H1 (cell line): ENCODE measurements around the gene TMPRSS9. TPM values are rescaled to one million over a fixed set of nuclear protein-coding genes. Genes with fewer than 3 reads are reported as not detected.
A peak's percentile ranks its signal among the peaks of the same experiment; 100 is the strongest.

Source experiments
- CTCF ChIA-PET: fragments of 300-600 bp; sonication (Branson Sonifier 250); formaldehyde crosslinking; loops from one replicate; lab custom pipeline; 2021; ENCODE audit not compliant: partially characterized antibody; lab: Charles Lee
- POLR2A ChIA-PET: fragments of 300-600 bp; sonication (Branson Sonifier 250); formaldehyde crosslinking; loops from one replicate; lab custom pipeline; 2021; ENCODE audit warnings: inconsistent platforms; ENCODE audit not compliant: partially characterized antibody; lab: Charles Lee
- DNase-seq, 2 experiments: peaks; one replicate each; pipeline versions ENCODE4 v3.0.0 to v3.0.0-alpha.2; 2010 to 2022; ENCODE audit warnings: low spot score in 2 of 2, low read depth in 1 of 2, mixed read lengths in 1 of 2
- FAIRE-seq: peaks from 2 replicates; lab custom pipeline; 2011; peaks lifted over from hg19 to GRCh38; lab: Jason Lieb, UNC
- H2AFZ ChIP-seq: 2 replicates; pipeline ENCODE4 v1.8.1; 2012; ENCODE audit warnings: low read length, inconsistent platforms
- H2AK5ac ChIP-seq: 2 replicates; pipeline ENCODE4 v1.6.1; 2013; ENCODE audit warnings: low read depth, low read length
- H2BK120ac ChIP-seq: replicated peaks from 2 replicates; pipeline ENCODE3; 2013; ENCODE audit warnings: low read depth, low read length, inconsistent platforms
- H2BK12ac ChIP-seq: 2 replicates; pipeline ENCODE4 v1.6.1; 2013; ENCODE audit warnings: low read depth, low read length
- H2BK15ac ChIP-seq: 2 replicates; pipeline ENCODE4 v1.6.1; 2013; ENCODE audit warnings: low read length
- H2BK20ac ChIP-seq: 2 replicates; pipeline ENCODE4 v1.6.1; 2013; ENCODE audit warnings: low read length
- H2BK5ac ChIP-seq: 2 replicates; pipeline ENCODE4 v1.6.1; 2013; ENCODE audit warnings: low read depth, low read length
- H3K14ac ChIP-seq: 2 replicates; pipeline ENCODE4 v1.6.1; 2013; ENCODE audit warnings: inconsistent platforms; ENCODE audit not compliant: insufficient read length
- H3K18ac ChIP-seq: 2 replicates; pipeline ENCODE4 v1.6.1; 2013; ENCODE audit warnings: low read length; ENCODE audit errors: extremely low read depth
- H3K23ac ChIP-seq: 2 replicates; pipeline ENCODE4 v1.6.1; 2013; ENCODE audit warnings: inconsistent platforms; ENCODE audit not compliant: insufficient read length
- H3K23me2 ChIP-seq: 2 replicates; pipeline ENCODE4 v1.6.1; 2013; ENCODE audit warnings: low read depth, low read length
- H3K27ac ChIP-seq: 2 replicates; pipeline ENCODE4 v1.6.1; 2011; ENCODE audit warnings: low read depth, low read length, inconsistent platforms
- H3K27me3 ChIP-seq, 4 experiments: replicated peaks in 1 of 4; 1 replicate in 1 of 4; 2 replicates in 3 of 4; pipeline versions ENCODE4 v1.6.1 to v1.8.1; 2011 to 2013; ENCODE audit warnings: low read length in 3 of 4, mild to moderate bottlenecking in 3 of 4, inconsistent platforms in 2 of 4, mixed read lengths in 2 of 4, moderate library complexity in 1 of 4; ENCODE audit not compliant: control insufficient read depth in 3 of 4, insufficient read depth in 3 of 4; ENCODE audit errors: extremely low read depth in 1 of 4
- H3K36me3 ChIP-seq, 4 experiments: 2 replicates each; pipeline versions ENCODE4 v1.6.1 to v1.8.1; 2011 to 2013; ENCODE audit warnings: mild to moderate bottlenecking in 4 of 4, low read length in 3 of 4, moderate library complexity in 2 of 4, control low read depth in 1 of 4, inconsistent platforms in 1 of 4; ENCODE audit not compliant: insufficient read depth in 4 of 4, control insufficient read depth in 2 of 4
- H3K4ac ChIP-seq: replicated peaks from 2 replicates; pipeline ENCODE3; 2013; ENCODE audit warnings: low read length, low read depth, mixed read lengths, inconsistent platforms; ENCODE audit not compliant: insufficient read length
- H3K4me1 ChIP-seq, 4 experiments: replicated peaks in 1 of 4; 1 replicate in 1 of 4; 2 replicates in 3 of 4; pipeline versions ENCODE4 v1.6.1 to v1.8.1; 2011 to 2013; ENCODE audit warnings: low read length in 3 of 4, inconsistent platforms in 2 of 4, mixed read lengths in 1 of 4; ENCODE audit not compliant: insufficient read depth in 4 of 4, control insufficient read depth in 3 of 4
- H3K4me2 ChIP-seq, 2 experiments: 2 replicates each; pipeline versions ENCODE4 v1.6.1 to v1.8.1; 2011 to 2013; ENCODE audit warnings: low read depth in 2 of 2, low read length in 2 of 2, control low read depth in 1 of 2, inconsistent platforms in 1 of 2, mild to moderate bottlenecking in 1 of 2; ENCODE audit not compliant: insufficient read depth in 1 of 2
- H3K4me3 ChIP-seq, 4 experiments: fragments of 200-600, 300-600 bp in 1 of 4; sonication (generic), shearing (Covaris generic), sonication (Bioruptor Twin) in 1 of 4; 2 replicates each; pipeline versions ENCODE4 v1.5.1 to v1.8.1; 2011 to 2016; ENCODE audit warnings: low read length in 4 of 4, low read depth in 3 of 4, control low read depth in 2 of 4, inconsistent platforms in 2 of 4, mild to moderate bottlenecking in 2 of 4, mixed read lengths in 1 of 4, moderate library complexity in 1 of 4; ENCODE audit not compliant: insufficient read depth in 2 of 4; ENCODE audit errors: extremely low read depth in 1 of 4
- H3K56ac ChIP-seq: replicated peaks from 2 replicates; pipeline ENCODE3; 2013; ENCODE audit warnings: low read depth, mild to moderate bottlenecking, mixed read lengths, low read length, inconsistent platforms; ENCODE audit not compliant: insufficient read length
- H3K79me1 ChIP-seq: 2 replicates; pipeline ENCODE4 v1.6.1; 2013; ENCODE audit warnings: low read depth, low read length, control low read depth
- H3K79me2 ChIP-seq, 2 experiments: 2 replicates each; pipeline versions ENCODE4 v1.6.1 to v1.8.1; 2012 to 2013; ENCODE audit warnings: low read length in 2 of 2, mild to moderate bottlenecking in 2 of 2, inconsistent platforms in 1 of 2; ENCODE audit not compliant: insufficient read depth in 2 of 2, control insufficient read depth in 1 of 2
- H3K9ac ChIP-seq, 4 experiments: replicated peaks in 1 of 4; 1 replicate in 1 of 4; 2 replicates in 3 of 4; pipeline versions ENCODE4 v1.6.1 to v1.8.1; 2011 to 2013; ENCODE audit warnings: low read depth in 3 of 4, low read length in 3 of 4, control low read depth in 2 of 4, mild to moderate bottlenecking in 2 of 4, moderate library complexity in 2 of 4, inconsistent platforms in 1 of 4; ENCODE audit errors: extremely low read depth in 1 of 4
- H3K9me3 ChIP-seq, 2 experiments: 2 replicates each; pipeline versions ENCODE4 v1.6.1 to v1.8.1; 2012 to 2013; ENCODE audit warnings: mild to moderate bottlenecking in 2 of 2, moderate library complexity in 2 of 2, control low read depth in 1 of 2, inconsistent platforms in 1 of 2, low read depth in 1 of 2, low read length in 1 of 2, mixed read lengths in 1 of 2; ENCODE audit not compliant: insufficient read depth in 2 of 2
- H4K20me1 ChIP-seq, 2 experiments: replicated peaks in 1 of 2; 2 replicates each; pipeline versions ENCODE3 to v1.8.1; 2011 to 2013; ENCODE audit warnings: inconsistent platforms in 2 of 2, low read length in 2 of 2, mild to moderate bottlenecking in 1 of 2; ENCODE audit not compliant: insufficient read depth in 2 of 2, control insufficient read depth in 1 of 2
- H4K5ac ChIP-seq: 2 replicates; pipeline ENCODE4 v1.6.1; 2013; ENCODE audit warnings: low read length, low read depth, mixed read lengths, inconsistent platforms; ENCODE audit not compliant: insufficient read length
- H4K8ac ChIP-seq: 2 replicates; pipeline ENCODE4 v1.8.0; 2013; ENCODE audit warnings: mild to moderate bottlenecking, moderate library complexity, low read length, inconsistent platforms; ENCODE audit not compliant: insufficient read depth; ENCODE audit errors: extremely low read depth
- H4K91ac ChIP-seq: replicated peaks from 2 replicates; pipeline ENCODE3; 2013; ENCODE audit warnings: low read length, mixed read lengths, inconsistent platforms; ENCODE audit not compliant: insufficient read length
- RBBP5 ChIP-seq: IDR thresholded peaks from 2 replicates; pipeline ENCODE4 v1.7.1; 2012; ENCODE audit warnings: low read depth, mild to moderate bottlenecking, inconsistent platforms, low read length, moderate library complexity, borderline replicate concordance
- RFX5 ChIP-seq: IDR thresholded peaks from 2 replicates; pipeline ENCODE4 v1.6.1; 2011; ENCODE audit warnings: low read depth, low read length, improper control_type of control experiment, borderline replicate concordance
- SIRT6 ChIP-seq: IDR thresholded peaks from one replicate; pipeline ENCODE4 v1.7.1; 2012; ENCODE audit warnings: low read length, inconsistent platforms
- WGBS, 2 experiments: shearing (Covaris generic) in 1 of 2; methylation state at CpG; one replicate each; pipeline versions ENCODE4 v1.1.6 to v1.1.7; 2013 to 2015; ENCODE audit warnings: low lambda C conversion rate in 2 of 2, mixed read lengths in 2 of 2, inconsistent platforms in 1 of 2, low coverage in 1 of 2, missing lambda C conversion rate in 1 of 2; ENCODE audit not compliant: insufficient replicate concordance in 2 of 2, insufficient coverage in 1 of 2, insufficient read length in 1 of 2; ENCODE audit errors: extremely low coverage in 1 of 2, missing lambda C conversion rate in 1 of 2; 5-methylcytosine and 5-hydroxymethylcytosine counted together
- polyA plus RNA-seq, 7 experiments: library from polyadenylated mRNA; depleted of rRNA in 3 of 7; stranded (reverse) in 5 of 7; unstranded in 2 of 7; fragments of >200 nt in 5 of 7; fragments of 200-250 nt in 2 of 7; gene quantifications; 1 replicate in 5 of 7; 2 replicates in 1 of 7; 4 replicates in 1 of 7; pipeline versions ENCODE4 v1.2.1 to v1.2.3, GENCODE V29; 2011 to 2013; ENCODE audit warnings: missing spikeins in 2 of 7, mixed read lengths in 2 of 7
- total RNA-seq: library from RNA; stranded (reverse); fragmentation: NEBNext Ultra II Directional; extraction: Animal tissue kit (Norgen Biotek cat#: 25700); gene quantifications from 2 replicates; pipeline ENCODE4 v1.2.1, GENCODE V29; 2021
- TF ChIP-seq, protein P1 (sequence below): IDR thresholded peaks from 2 replicates; pipeline ENCODE4 v1.6.1; 2012; ENCODE audit warnings: low read length, inconsistent platforms

TMPRSS9 gene
- total and polyA plus RNA-seq, 2 of the 8 experiments (the other 6 are each of a cell fraction or from before 2014, with no cell fraction given) = 0.15 to 0.19 TPM

GRCh38 chr19:2389594-2389993, 29.5 kb downstream of the TMPRSS9 start:
- Histone ChIP-seq H3K79me2 (no peaks in the 10 kb centered on the region), H3K4ac (no peak overlapping the region), H3K4me1 (peaks cover 0 to 2% (median 0%) of the 10 kb centered on the region in 4 experiments; a peak in 3 of 7 replicates), H2BK5ac (no peak overlapping the region), H3K14ac (no peak overlapping the region), H2BK120ac (no peak overlapping the region), H4K91ac (peak overlapping the region; percentile 11), H3K27me3 (no peaks in the 10 kb centered on the region; a peak in 1 of 7 replicates), H2AFZ (0 out of 2 replicates have a peak overlapping the region, but pooled peaks have one; percentile 44), H3K9me3 (no peaks in the 10 kb centered on the region), H3K18ac (no peak overlapping the region; the same call in 1 of the 2 replicates), H3K27ac (no peak overlapping the region), H2AK5ac (no peak overlapping the region), H2BK12ac (peak overlapping the region; percentile 80; the same call in 1 of the 2 replicates), H4K5ac (no peak overlapping the region), H3K36me3 (no peaks in the 10 kb centered on the region), H4K20me1 (no peaks in the 10 kb centered on the region), H3K23ac (no peak overlapping the region), H3K23me2 (no peaks in the 10 kb centered on the region; the same call in 1 of the 2 replicates), H4K8ac (no peak overlapping the region), H2BK20ac (0 out of 2 replicates have a peak overlapping the region, but pooled peaks have one; percentile 21), H3K9ac (no peak overlapping the region), H2BK15ac (no peak overlapping the region; the same call in 1 of the 2 replicates), H3K4me3 (no peak overlapping the region), H3K79me1 (no peaks in the 10 kb centered on the region), H3K56ac (no peak overlapping the region), H3K4me2 (no peak overlapping the region)
- no peak for FAIRE-seq
- 88% methylated on average over 21 of the region's 21 CpGs; no CpG with 5 or more reads in 1 of the 2 experiments for WGBS, 2 experiments
- ChIA-PET CTCF (interaction anchor here (0.7 to 1.8 kb wide), 7 partner anchors 57 to 247 kb away, joined by 3 to 8 read pairs (median 4); no protein-coding TSS in a partner anchor), POLR2A (interaction anchor here (0.7 to 1.0 kb wide), 2 partner anchors 23 to 87 kb away, joined by 3 read pairs; partner anchors contain the start of gene GADD45B)
- TF ChIP-seq RBBP5 = no peak
- TF ChIP-seq, protein P1, sequence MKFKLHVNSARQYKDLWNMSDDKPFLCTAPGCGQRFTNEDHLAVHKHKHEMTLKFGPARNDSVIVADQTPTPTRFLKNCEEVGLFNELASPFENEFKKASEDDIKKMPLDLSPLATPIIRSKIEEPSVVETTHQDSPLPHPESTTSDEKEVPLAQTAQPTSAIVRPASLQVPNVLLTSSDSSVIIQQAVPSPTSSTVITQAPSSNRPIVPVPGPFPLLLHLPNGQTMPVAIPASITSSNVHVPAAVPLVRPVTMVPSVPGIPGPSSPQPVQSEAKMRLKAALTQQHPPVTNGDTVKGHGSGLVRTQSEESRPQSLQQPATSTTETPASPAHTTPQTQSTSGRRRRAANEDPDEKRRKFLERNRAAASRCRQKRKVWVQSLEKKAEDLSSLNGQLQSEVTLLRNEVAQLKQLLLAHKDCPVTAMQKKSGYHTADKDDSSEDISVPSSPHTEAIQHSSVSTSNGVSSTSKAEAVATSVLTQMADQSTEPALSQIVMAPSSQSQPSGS = no peak
- TF ChIP-seq SIRT6 = no peak
- TF ChIP-seq RFX5 = no peak
- no peak for DNase-seq
